NT2/D1 (cell line): ENCODE data around the gene PDE3A.

Source experiments
- SUZ12 ChIP-seq: IDR thresholded peaks from 2 replicates; pipeline ENCODE4 v1.6.1; 2011; ENCODE audit not compliant: insufficient read length, insufficient read depth; ENCODE audit errors: extremely low read depth
- ZNF274 ChIP-seq: IDR thresholded peaks from 2 replicates; pipeline ENCODE4 v1.6.1; 2011; ENCODE audit warnings: mild to moderate bottlenecking, low read depth, low read length

- no peak for TF ChIP-seq SUZ12
- TF ChIP-seq ZNF274 = no peak
Measured at GRCh38 chr12:20410734-20411133, 42.4 kb downstream of the PDE3A start.
